DND-41 (cell line): ENCODE measurements around the gene CSRP2.

ENCODE experiments used
- ATAC-seq: fragments of 200-7000 bp; cut with Tn5 transposase; 3 replicates; pipeline ENCODE4 v1.9.1; 2021; ENCODE audit warnings: low read depth; ENCODE audit not compliant: insufficient read depth
- DNase-seq: peaks from one replicate; pipeline ENCODE4 v3.0.0-alpha.2; 2020
- H2AFZ ChIP-seq: 2 replicates; pipeline ENCODE4 v1.6.0; 2012; ENCODE audit warnings: low read depth, low read length
- H3K27ac ChIP-seq: 2 replicates; pipeline ENCODE4 v1.5.1; 2012; ENCODE audit warnings: low read length, inconsistent platforms
- H3K27me3 ChIP-seq: fragments of 200-600 bp; sonication (generic); 2 replicates; pipeline ENCODE4 v1.6.0; 2012; ENCODE audit warnings: low read length, mild to moderate bottlenecking, inconsistent platforms; ENCODE audit not compliant: insufficient read depth, poor library complexity
- H3K36me3 ChIP-seq: 2 replicates; pipeline ENCODE4 v1.5.1; 2012; ENCODE audit warnings: low read length, inconsistent platforms; ENCODE audit not compliant: insufficient read depth
- H3K4me1 ChIP-seq: 2 replicates; pipeline ENCODE4 v1.5.1; 2012; ENCODE audit warnings: mild to moderate bottlenecking, low read length; ENCODE audit not compliant: insufficient read depth
- H3K4me2 ChIP-seq: 2 replicates; pipeline ENCODE4 v1.6.0; 2012; ENCODE audit warnings: mild to moderate bottlenecking, moderate library complexity, low read length, inconsistent platforms; ENCODE audit not compliant: insufficient read depth
- H3K4me3 ChIP-seq, 2 experiments: fragments of 200-600 bp in 1 of 2; shearing (Covaris generic) in 1 of 2; 2 replicates each; pipeline ENCODE4 v1.5.1; 2012 to 2016; ENCODE audit warnings: inconsistent platforms in 2 of 2, low read length in 2 of 2, mild to moderate bottlenecking in 2 of 2, low read depth in 1 of 2, moderate library complexity in 1 of 2
- H3K79me2 ChIP-seq: 2 replicates; pipeline ENCODE4 v1.6.0; 2012; ENCODE audit warnings: low read length, inconsistent platforms; ENCODE audit not compliant: insufficient read depth
- H3K9ac ChIP-seq: 2 replicates; pipeline ENCODE4 v1.6.0; 2012; ENCODE audit warnings: low read depth, mild to moderate bottlenecking, inconsistent platforms, low read length, moderate library complexity
- H3K9me3 ChIP-seq: 2 replicates; pipeline ENCODE4 v1.5.1; 2012; ENCODE audit warnings: low read length, moderate library complexity, mild to moderate bottlenecking, inconsistent platforms; ENCODE audit not compliant: insufficient read depth, severe bottlenecking
- H4K20me1 ChIP-seq: 2 replicates; pipeline ENCODE4 v1.6.0; 2012; ENCODE audit warnings: low read length; ENCODE audit not compliant: insufficient read depth
- EZH2 ChIP-seq: IDR thresholded peaks from 3 replicates; pipeline ENCODE4 v1.6.1; 2012; ENCODE audit warnings: borderline replicate concordance, low read depth, mild to moderate bottlenecking, moderate library complexity, low read length, inconsistent platforms; ENCODE audit not compliant: severe bottlenecking
- TF ChIP-seq, protein P1 (sequence below): IDR thresholded peaks from 2 replicates; pipeline ENCODE4 v1.5.1; 2012; ENCODE audit warnings: borderline replicate concordance, low read length, moderate library complexity, mild to moderate bottlenecking; ENCODE audit not compliant: poor library complexity, severe bottlenecking; ENCODE audit errors: extremely low read depth

CSRP2 gene

DNA sequence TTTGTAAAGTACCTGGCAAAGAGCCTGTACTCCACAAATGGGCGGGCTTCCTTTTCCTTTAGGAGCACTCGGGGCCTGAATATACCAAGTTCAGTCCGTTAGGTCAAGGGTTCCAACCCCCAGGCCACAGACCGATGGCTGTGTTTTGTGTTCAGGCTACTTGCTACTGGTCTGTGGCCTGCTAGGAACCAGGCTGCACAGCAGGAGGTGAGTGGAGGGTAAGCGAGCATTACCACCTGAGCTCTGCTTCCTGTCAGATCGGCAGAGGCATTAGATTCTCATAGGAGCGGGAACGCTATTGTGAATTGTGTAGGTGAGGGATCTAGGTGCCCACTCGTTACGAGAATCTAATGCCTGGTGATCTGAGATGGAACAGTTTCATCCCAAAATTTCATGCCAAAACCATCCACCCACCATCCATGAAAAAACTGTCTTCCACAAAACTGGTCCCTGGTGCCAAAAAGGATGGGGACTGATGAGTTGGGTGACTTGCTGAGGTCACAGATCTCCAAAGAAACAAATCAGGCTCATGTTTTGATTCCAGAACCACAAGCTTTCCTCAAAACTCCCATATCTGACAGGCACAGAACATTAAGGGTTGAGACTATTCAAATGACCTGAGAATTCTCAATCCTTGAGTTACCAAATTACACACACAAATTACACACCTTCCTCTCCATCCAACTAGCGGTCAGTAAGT lies 4.2 kb downstream of the CSRP2 start:
- H2AFZ ChIP-seq = no peak overlapping the region
- H3K4me1 ChIP-seq = no peaks in the 10 kb centered on the region
- H3K9me3 ChIP-seq = no peaks in the 10 kb centered on the region
- DNase-seq = no peak
- H3K27me3 ChIP-seq = no peaks in the 10 kb centered on the region
- TF ChIP-seq, protein P1, sequence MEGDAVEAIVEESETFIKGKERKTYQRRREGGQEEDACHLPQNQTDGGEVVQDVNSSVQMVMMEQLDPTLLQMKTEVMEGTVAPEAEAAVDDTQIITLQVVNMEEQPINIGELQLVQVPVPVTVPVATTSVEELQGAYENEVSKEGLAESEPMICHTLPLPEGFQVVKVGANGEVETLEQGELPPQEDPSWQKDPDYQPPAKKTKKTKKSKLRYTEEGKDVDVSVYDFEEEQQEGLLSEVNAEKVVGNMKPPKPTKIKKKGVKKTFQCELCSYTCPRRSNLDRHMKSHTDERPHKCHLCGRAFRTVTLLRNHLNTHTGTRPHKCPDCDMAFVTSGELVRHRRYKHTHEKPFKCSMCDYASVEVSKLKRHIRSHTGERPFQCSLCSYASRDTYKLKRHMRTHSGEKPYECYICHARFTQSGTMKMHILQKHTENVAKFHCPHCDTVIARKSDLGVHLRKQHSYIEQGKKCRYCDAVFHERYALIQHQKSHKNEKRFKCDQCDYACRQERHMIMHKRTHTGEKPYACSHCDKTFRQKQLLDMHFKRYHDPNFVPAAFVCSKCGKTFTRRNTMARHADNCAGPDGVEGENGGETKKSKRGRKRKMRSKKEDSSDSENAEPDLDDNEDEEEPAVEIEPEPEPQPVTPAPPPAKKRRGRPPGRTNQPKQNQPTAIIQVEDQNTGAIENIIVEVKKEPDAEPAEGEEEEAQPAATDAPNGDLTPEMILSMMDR = no peak
- TF ChIP-seq EZH2 = no peak
- no peak overlapping the region for H3K4me2 ChIP-seq
- no peaks in the 10 kb centered on the region for H4K20me1 ChIP-seq
- H3K4me3 ChIP-seq = no peak overlapping the region
- H3K79me2 ChIP-seq = no peaks in the 10 kb centered on the region
- no peak for ATAC-seq
- no peak overlapping the region for H3K27ac ChIP-seq
- no peak overlapping the region for H3K9ac ChIP-seq
- no peaks in the 10 kb centered on the region for H3K36me3 ChIP-seq

DNA sequence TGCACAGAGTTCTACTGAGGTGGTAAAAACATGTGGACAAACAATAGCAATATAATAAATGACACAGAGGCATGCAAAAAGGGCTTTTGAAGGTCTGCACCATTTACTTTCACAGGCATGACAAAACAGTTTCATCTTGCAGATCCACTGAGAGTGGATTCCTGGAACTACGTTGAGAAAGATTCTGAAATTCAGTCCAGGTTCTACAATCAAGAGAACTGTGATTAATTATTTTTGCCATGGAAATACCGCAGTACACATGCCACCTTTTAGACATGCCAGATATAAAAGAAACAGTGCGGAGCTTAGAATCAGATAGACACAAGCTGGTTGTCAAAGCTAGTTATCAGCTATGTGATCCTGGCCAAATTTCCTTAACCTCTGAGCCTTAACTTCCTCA lies 4.8 kb downstream of the CSRP2 start:
- no peaks in the 10 kb centered on the region for H3K4me1 ChIP-seq
- no peak overlapping the region for H3K9ac ChIP-seq
- H3K9me3 ChIP-seq = no peaks in the 10 kb centered on the region
- no peaks in the 10 kb centered on the region for H3K36me3 ChIP-seq
- no peaks in the 10 kb centered on the region for H3K79me2 ChIP-seq
- no peak overlapping the region for H3K27ac ChIP-seq
- no peak overlapping the region for H3K4me3 ChIP-seq
- no peaks in the 10 kb centered on the region for H3K27me3 ChIP-seq
- H4K20me1 ChIP-seq = no peaks in the 10 kb centered on the region
- H2AFZ ChIP-seq = no peak overlapping the region
- DNase-seq (no peak), ATAC-seq (no peak)
- TF ChIP-seq, protein P1 = no peak
- no peak for TF ChIP-seq EZH2
- H3K4me2 ChIP-seq = no peak overlapping the region

DNA sequence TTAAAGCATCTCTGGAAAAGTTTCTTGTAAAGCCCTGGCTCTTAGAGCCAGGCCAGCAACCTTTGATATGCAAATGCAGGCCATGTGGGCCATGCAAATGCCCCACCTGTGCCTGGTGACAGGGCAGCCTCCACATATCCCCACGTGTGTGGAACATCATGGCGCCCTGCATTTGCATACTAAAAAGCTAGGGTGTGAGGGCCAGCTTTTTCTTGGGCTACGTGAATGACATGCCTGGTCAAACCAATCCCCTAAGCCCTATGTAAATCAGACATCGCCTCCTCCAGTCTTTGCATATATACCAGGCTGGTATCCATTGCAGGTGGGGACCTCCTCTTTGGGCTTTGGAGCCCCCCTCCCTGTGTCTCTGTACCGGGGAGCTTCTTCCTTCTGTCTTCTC lies 6.4 kb downstream of the CSRP2 start:
- no peak for ATAC-seq

More for the DNA sequence above, 6.4 kb downstream of the CSRP2 start:
- H3K9me3 ChIP-seq = no peaks in the 10 kb centered on the region
- H3K27me3 ChIP-seq = no peaks in the 10 kb centered on the region
- no peaks in the 10 kb centered on the region for H3K79me2 ChIP-seq
- TF ChIP-seq EZH2 = no peak
- TF ChIP-seq, protein P1 = no peak
- H3K4me2 ChIP-seq = no peak overlapping the region
- H4K20me1 ChIP-seq = no peaks in the 10 kb centered on the region
- no peak overlapping the region for H3K4me3 ChIP-seq
- H3K36me3 ChIP-seq = no peaks in the 10 kb centered on the region
- no peaks in the 10 kb centered on the region for H3K4me1 ChIP-seq
- H3K9ac ChIP-seq = no peak overlapping the region
- H3K27ac ChIP-seq = no peak overlapping the region
- DNase-seq = no peak
- no peak overlapping the region for H2AFZ ChIP-seq
